ENCODE results near the gene NCSTN. TPM values are rescaled to one million over a fixed set of nuclear protein-coding genes. Genes with fewer than 3 reads are reported as not detected.

NCSTN gene
- total RNA-seq, 2 experiments from 2014 or later: 54.9 to 56.6 TPM

DNA sequence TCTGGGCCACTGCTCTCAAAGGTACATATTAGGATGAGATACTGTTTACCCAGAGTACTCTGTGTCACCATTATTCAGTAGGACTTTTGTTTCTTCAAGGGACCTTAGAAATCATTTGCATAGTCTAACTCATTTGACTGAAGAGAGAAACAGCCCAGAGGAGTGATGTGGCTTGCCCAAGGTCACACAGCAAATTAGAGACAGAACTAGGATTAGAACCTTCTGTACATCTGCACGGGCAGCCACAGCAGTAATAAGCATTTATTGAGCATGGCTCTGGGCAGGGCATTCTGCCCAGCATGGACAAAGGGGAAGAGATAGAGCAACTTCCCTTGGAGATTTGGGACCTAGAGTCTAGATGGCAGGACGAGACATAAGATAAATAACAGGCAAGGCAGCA lies 18.0 kb downstream of the NCSTN start:
- Mint-ChIP-seq H3K27ac (no peak overlapping the region), H3K36me3 (ENCODE audit: low read depth) (peaks cover 47% of the 10 kb centered on the region), H3K9me3 (no peaks in the 10 kb centered on the region), H3K4me3 (no peak overlapping the region), H3K4me1 (ENCODE audit: low read depth) (no peaks in the 10 kb centered on the region), H3K27me3 (no peaks in the 10 kb centered on the region)
- H3K4me1 ChIP-seq (ENCODE audit: insufficient read depth, low read length): no peaks in the 10 kb centered on the region
- no peak for DNase-seq
- H3K27ac ChIP-seq (ENCODE audit: low read depth in 1 of 2, low read length in 2 of 2): no peak overlapping the region
- peaks cover 34% of the 10 kb centered on the region for H3K36me3 ChIP-seq (ENCODE audit: insufficient read depth, low read length)
- TF ChIP-seq, protein P1, sequence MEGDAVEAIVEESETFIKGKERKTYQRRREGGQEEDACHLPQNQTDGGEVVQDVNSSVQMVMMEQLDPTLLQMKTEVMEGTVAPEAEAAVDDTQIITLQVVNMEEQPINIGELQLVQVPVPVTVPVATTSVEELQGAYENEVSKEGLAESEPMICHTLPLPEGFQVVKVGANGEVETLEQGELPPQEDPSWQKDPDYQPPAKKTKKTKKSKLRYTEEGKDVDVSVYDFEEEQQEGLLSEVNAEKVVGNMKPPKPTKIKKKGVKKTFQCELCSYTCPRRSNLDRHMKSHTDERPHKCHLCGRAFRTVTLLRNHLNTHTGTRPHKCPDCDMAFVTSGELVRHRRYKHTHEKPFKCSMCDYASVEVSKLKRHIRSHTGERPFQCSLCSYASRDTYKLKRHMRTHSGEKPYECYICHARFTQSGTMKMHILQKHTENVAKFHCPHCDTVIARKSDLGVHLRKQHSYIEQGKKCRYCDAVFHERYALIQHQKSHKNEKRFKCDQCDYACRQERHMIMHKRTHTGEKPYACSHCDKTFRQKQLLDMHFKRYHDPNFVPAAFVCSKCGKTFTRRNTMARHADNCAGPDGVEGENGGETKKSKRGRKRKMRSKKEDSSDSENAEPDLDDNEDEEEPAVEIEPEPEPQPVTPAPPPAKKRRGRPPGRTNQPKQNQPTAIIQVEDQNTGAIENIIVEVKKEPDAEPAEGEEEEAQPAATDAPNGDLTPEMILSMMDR (IDR thresholded peaks at IDR 0.05): no peak
- ChIA-PET CTCF (interaction anchor here (0.7 kb wide), 1 partner anchor 246 kb away, joined by 3 read pairs; no protein-coding TSS in a partner anchor), POLR2A (no interaction called here)
- intact Hi-C loops (cut with DNase I, micrococcal nuclease): no loop called here
- no peaks in the 10 kb centered on the region for H3K9me3 ChIP-seq (ENCODE audit: control insufficient read depth in 1 of 2, insufficient read depth in 1 of 2, low read length in 2 of 2)
- ATAC-seq (ENCODE audit: poor library complexity): no peak
- H3K4me3 ChIP-seq (ENCODE audit: low read length): no peak overlapping the region
- no peaks in the 10 kb centered on the region for H3K27me3 ChIP-seq (ENCODE audit: control insufficient read depth in 1 of 2, insufficient read depth in 2 of 2, low read length in 2 of 2)

DNA sequence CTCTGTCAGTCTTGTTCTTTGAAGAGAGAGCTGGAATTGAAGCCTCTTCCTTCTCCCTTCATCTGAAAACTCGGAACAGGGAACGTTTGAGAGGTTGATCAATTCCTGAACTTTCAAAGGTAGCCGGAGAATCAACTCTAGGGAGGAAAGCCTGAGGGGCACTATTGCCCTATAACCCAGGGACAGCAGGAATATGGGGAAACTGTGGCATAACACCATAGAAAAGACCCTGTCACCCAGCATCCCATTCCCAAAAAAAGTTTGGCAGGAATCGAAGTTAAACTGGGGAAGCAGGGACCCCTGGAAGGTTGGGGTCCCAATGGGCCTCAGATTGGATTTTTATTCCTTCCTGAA lies 18.6 kb downstream of the NCSTN start:
- Histone ChIP-seq H3K27ac (ENCODE audit: low read depth in 1 of 2, low read length in 2 of 2) (no peak overlapping the region), H3K27me3 (ENCODE audit: control insufficient read depth in 1 of 2, insufficient read depth in 2 of 2, low read length in 2 of 2) (no peaks in the 10 kb centered on the region), H3K4me3 (ENCODE audit: low read length) (no peak overlapping the region), H3K36me3 (ENCODE audit: insufficient read depth, low read length) (peaks cover 28% of the 10 kb centered on the region), H3K9me3 (ENCODE audit: control insufficient read depth in 1 of 2, insufficient read depth in 1 of 2, low read length in 2 of 2) (no peaks in the 10 kb centered on the region), H3K4me1 (ENCODE audit: insufficient read depth, low read length) (no peaks in the 10 kb centered on the region)
- Mint-ChIP-seq H3K4me1 (ENCODE audit: low read depth) (no peaks in the 10 kb centered on the region), H3K4me3 (no peak overlapping the region), H3K36me3 (ENCODE audit: low read depth) (peaks cover 41% of the 10 kb centered on the region), H3K9me3 (no peaks in the 10 kb centered on the region), H3K27ac (no peak overlapping the region), H3K27me3 (no peaks in the 10 kb centered on the region)
- CTCF ChIA-PET: no interaction called here
- intact Hi-C loops (cut with DNase I, micrococcal nuclease): no loop called here
- no peak for DNase-seq
- TF ChIP-seq, protein P1 (IDR thresholded peaks at IDR 0.05): no peak
- POLR2A ChIA-PET: no interaction called here
- ATAC-seq (ENCODE audit: poor library complexity): no peak

GRCh38 chr1:160362168-160362957 lies 19.2 kb downstream of the NCSTN start:
- TF ChIP-seq, protein P1 (IDR thresholded peaks at IDR 0.05): no peak
- Mint-ChIP-seq H3K27ac (peak overlapping the region; percentile 30), H3K27me3 (no peaks in the 10 kb centered on the region), H3K9me3 (no peaks in the 10 kb centered on the region), H3K4me1 (ENCODE audit: low read depth) (no peaks in the 10 kb centered on the region), H3K4me3 (no peak overlapping the region), H3K36me3 (ENCODE audit: low read depth) (peaks cover 35% of the 10 kb centered on the region)
- no peak for DNase-seq
- no peak overlapping the region for H3K4me3 ChIP-seq (ENCODE audit: low read length)
- no peaks in the 10 kb centered on the region for H3K4me1 ChIP-seq (ENCODE audit: insufficient read depth, low read length)
- intact Hi-C loops (cut with DNase I, micrococcal nuclease): no loop called here
- H3K27ac ChIP-seq (ENCODE audit: low read depth in 1 of 2, low read length in 2 of 2): no peak overlapping the region
- H3K9me3 ChIP-seq (ENCODE audit: control insufficient read depth in 1 of 2, insufficient read depth in 1 of 2, low read length in 2 of 2): no peaks in the 10 kb centered on the region
- ChIA-PET CTCF (interaction anchor here (0.8 kb wide), 1 partner anchor 14 kb away, joined by 3 read pairs; no protein-coding TSS in a partner anchor), POLR2A (no interaction called here)
- H3K36me3 ChIP-seq (ENCODE audit: insufficient read depth, low read length): peaks cover 23% of the 10 kb centered on the region
- no peak for ATAC-seq (ENCODE audit: poor library complexity)
- no peaks in the 10 kb centered on the region for H3K27me3 ChIP-seq (ENCODE audit: control insufficient read depth in 1 of 2, insufficient read depth in 2 of 2, low read length in 2 of 2)

Data from CD4-positive, alpha-beta T cell (primary cell).